ENCODE data around the gene DAB2IP.

DNA sequence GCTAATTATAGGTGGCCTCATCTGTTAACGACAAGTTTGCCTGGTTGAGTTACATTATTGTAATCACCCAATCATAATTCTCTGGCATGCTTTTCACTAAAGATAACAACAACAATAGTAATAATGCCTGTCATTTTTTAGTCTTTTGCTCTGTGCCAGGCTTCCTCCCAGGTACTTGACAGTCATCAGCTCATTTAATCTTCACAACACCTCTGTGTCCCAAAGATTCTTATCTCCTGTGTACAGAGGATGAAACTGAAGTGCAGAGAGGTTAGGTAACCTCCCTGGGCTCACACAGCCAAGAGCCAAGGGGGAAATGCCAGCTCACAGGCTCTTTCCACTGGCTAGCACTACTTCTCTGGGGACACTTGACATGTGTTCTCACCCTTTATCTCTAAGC is 77.5 kb downstream of the DAB2IP start:
- TF ChIP-seq, protein P1, sequence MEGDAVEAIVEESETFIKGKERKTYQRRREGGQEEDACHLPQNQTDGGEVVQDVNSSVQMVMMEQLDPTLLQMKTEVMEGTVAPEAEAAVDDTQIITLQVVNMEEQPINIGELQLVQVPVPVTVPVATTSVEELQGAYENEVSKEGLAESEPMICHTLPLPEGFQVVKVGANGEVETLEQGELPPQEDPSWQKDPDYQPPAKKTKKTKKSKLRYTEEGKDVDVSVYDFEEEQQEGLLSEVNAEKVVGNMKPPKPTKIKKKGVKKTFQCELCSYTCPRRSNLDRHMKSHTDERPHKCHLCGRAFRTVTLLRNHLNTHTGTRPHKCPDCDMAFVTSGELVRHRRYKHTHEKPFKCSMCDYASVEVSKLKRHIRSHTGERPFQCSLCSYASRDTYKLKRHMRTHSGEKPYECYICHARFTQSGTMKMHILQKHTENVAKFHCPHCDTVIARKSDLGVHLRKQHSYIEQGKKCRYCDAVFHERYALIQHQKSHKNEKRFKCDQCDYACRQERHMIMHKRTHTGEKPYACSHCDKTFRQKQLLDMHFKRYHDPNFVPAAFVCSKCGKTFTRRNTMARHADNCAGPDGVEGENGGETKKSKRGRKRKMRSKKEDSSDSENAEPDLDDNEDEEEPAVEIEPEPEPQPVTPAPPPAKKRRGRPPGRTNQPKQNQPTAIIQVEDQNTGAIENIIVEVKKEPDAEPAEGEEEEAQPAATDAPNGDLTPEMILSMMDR (IDR thresholded peaks at IDR 0.05), result no peak
- no peak for TF ChIP-seq EZH2 (IDR thresholded peaks at IDR 0.05)

Measured in neural progenitor cell (in vitro differentiated cells).